Measurements from ENCODE around the gene TUT7.

- no peak for TF ChIP-seq CTCF (IDR thresholded peaks at IDR 0.05)
- TF ChIP-seq POLR2A (IDR thresholded peaks at IDR 0.05) = no peak
- TF ChIP-seq EP300 (IDR thresholded peaks at IDR 0.05) = no peak
Observed at GRCh38 chr9:86250123-86250522, 104.1 kb downstream of the TUT7 start.
